ENCODE results near the gene CDC42BPG.

DNA sequence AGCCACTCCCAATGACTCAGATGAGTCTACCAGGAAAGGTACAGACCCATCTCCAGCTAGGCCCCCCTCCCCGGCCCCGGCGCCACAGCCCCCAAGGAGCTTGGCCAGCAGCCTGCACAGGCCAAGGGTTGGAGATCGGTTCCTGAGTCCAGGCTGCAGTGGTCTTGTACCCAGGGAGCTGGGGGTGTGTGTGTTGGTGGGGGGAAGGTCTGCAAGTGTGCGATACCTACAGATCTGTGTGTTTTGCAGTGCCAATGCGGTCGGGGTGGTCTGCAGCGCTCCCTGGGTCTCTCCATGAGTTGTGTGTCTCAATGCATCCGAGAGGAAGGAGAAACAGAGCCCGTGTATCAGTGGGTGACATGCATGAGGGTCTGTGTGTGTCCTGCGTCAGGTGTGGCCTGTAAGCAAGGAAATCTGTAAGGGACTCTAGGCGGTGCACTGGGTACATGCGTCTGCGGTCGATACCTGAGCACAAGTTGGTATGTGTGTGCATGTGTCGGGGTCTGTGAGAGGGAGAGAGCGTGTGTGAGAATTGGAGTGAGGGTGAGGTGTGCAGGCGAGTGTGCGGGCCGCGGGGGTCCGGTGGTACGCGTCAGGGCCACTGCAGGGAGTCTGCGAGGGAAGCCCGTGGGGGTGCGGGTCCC is 645 bp downstream of the CDC42BPG start:
- TF ChIP-seq, protein P1, sequence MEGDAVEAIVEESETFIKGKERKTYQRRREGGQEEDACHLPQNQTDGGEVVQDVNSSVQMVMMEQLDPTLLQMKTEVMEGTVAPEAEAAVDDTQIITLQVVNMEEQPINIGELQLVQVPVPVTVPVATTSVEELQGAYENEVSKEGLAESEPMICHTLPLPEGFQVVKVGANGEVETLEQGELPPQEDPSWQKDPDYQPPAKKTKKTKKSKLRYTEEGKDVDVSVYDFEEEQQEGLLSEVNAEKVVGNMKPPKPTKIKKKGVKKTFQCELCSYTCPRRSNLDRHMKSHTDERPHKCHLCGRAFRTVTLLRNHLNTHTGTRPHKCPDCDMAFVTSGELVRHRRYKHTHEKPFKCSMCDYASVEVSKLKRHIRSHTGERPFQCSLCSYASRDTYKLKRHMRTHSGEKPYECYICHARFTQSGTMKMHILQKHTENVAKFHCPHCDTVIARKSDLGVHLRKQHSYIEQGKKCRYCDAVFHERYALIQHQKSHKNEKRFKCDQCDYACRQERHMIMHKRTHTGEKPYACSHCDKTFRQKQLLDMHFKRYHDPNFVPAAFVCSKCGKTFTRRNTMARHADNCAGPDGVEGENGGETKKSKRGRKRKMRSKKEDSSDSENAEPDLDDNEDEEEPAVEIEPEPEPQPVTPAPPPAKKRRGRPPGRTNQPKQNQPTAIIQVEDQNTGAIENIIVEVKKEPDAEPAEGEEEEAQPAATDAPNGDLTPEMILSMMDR (IDR thresholded peaks at IDR 0.05; ENCODE audit: low read length): no peak
- TF ChIP-seq EZH2phosphoT487 (IDR thresholded peaks at IDR 0.05; ENCODE audit: low read length): no peak
- TF ChIP-seq EZH2 (optimal IDR thresholded peaks at IDR 0.05; ENCODE audit: low read depth, low read length): no peak
